IPS-20b (cell line): ENCODE results near the gene ANAPC10.

Source experiments
- H3K27ac ChIP-seq: one replicate; pipeline ENCODE4 v1.5.1; 2013; ENCODE audit warnings: low read length
- H3K27me3 ChIP-seq: 2 replicates; pipeline ENCODE4 v1.6.1; 2013; ENCODE audit warnings: mild to moderate bottlenecking, low read length, inconsistent platforms; ENCODE audit not compliant: insufficient read depth
- H3K36me3 ChIP-seq: 2 replicates; pipeline ENCODE4 v1.6.1; 2013; ENCODE audit warnings: low read depth, mild to moderate bottlenecking, inconsistent platforms, low read length, moderate library complexity; ENCODE audit not compliant: insufficient read depth
- H3K4me1 ChIP-seq: 2 replicates; pipeline ENCODE4 v1.6.1; 2013; ENCODE audit warnings: mild to moderate bottlenecking, control low read depth, inconsistent platforms, low read length, moderate library complexity; ENCODE audit not compliant: insufficient read depth
- H3K4me3 ChIP-seq: 2 replicates; pipeline ENCODE4 v1.5.1; 2013; ENCODE audit warnings: mild to moderate bottlenecking, low read length, inconsistent platforms
- H3K9ac ChIP-seq: 2 replicates; pipeline ENCODE4 v1.6.1; 2013; ENCODE audit warnings: low read depth, mild to moderate bottlenecking, inconsistent platforms, low read length, moderate library complexity
- H3K9me3 ChIP-seq: 2 replicates; pipeline ENCODE4 v1.6.1; 2013; ENCODE audit warnings: mild to moderate bottlenecking, low read depth, low read length, inconsistent platforms; ENCODE audit not compliant: insufficient read depth

The ANAPC10 gene

GRCh38 chr4:144948009-144948408 is 150.0 kb downstream of the ANAPC10 start:
- Histone ChIP-seq H3K27ac (no peak overlapping the region), H3K4me3 (no peak overlapping the region), H3K9me3 (peaks cover 6% of the 10 kb centered on the region; the same call in 1 of the 2 replicates), H3K27me3 (no peaks in the 10 kb centered on the region), H3K36me3 (no peaks in the 10 kb centered on the region), H3K9ac (no peak overlapping the region), H3K4me1 (peaks cover 5% of the 10 kb centered on the region; the same call in 1 of the 2 replicates)
